Upper lobe of right lung (tissue), 1 donor: ENCODE measurements around the gene UFD1. TPM values are rescaled to one million over a fixed set of nuclear protein-coding genes. Genes with fewer than 3 reads are reported as not detected.

Experiments used
- ATAC-seq: fragments of 200-7000 bp; cut with Tn5 transposase; one replicate; pipeline ENCODE4 v1.9.1; 2020; ENCODE audit warnings: mild to moderate bottlenecking, moderate library complexity
- DNase-seq: peaks from one replicate; pipeline ENCODE4 v3.0.0-alpha.2; 2020
- H3K27ac ChIP-seq: fragments of 200-600 bp; one replicate; pipeline ENCODE4 v1.8.0; 2022
- H3K27me3 ChIP-seq: fragments of 200-600 bp; one replicate; pipeline ENCODE4 v1.8.0; 2022; ENCODE audit warnings: mild to moderate bottlenecking
- H3K36me3 ChIP-seq: fragments of 200-600 bp; one replicate; pipeline ENCODE4 v1.8.0; 2022
- H3K4me1 ChIP-seq: fragments of 200-600 bp; one replicate; pipeline ENCODE4 v1.8.0; 2022
- H3K4me3 ChIP-seq: fragments of 200-600 bp; one replicate; pipeline ENCODE4 v1.8.0; 2022; ENCODE audit warnings: mild to moderate bottlenecking
- H3K9me3 ChIP-seq: fragments of 200-600 bp; one replicate; pipeline ENCODE4 v1.8.0; 2022
- CTCF ChIP-seq: fragments of 200-600 bp; IDR thresholded peaks from one replicate; pipeline ENCODE4 v1.8.0; 2022; ENCODE audit warnings: antibody characterized with exemption
- intact Hi-C: fragments of 100-400 bp; cut with DNase I; formaldehyde crosslinking; loops from one replicate; pipeline ENCODE4 v1.11.0; 2022
- total RNA-seq: library from RNA; stranded (reverse); fragmentation: NEBNext Ultra II Directional; extraction: Animal tissue kit (Norgen Biotek cat#: 25700); gene quantifications from one replicate; pipeline ENCODE4 v1.2.1, GENCODE V29; 2021
- donor health status: DM: no; HTN: yes; CAD: no; lungs with severe emphysema.

Gene UFD1
- total RNA-seq, 1 donor from 2014 or later, result 43.1 TPM

GRCh38 chr22:19497245-19497644 lies 18.3 kb upstream of the UFD1 start:
- ATAC-seq, result peak; percentile 17
- TF ChIP-seq CTCF, result no peak
- Histone ChIP-seq H3K4me3 (no peak overlapping the region), H3K9me3 (no peaks in the 10 kb centered on the region), H3K27me3 (no peaks in the 10 kb centered on the region), H3K36me3 (no peaks in the 10 kb centered on the region), H3K27ac (no peak overlapping the region), H3K4me1 (no peaks in the 10 kb centered on the region)
- intact Hi-C loops, result no loop called here
- no peak for DNase-seq

- TF ChIP-seq CTCF, result no peak
- Histone ChIP-seq H3K27ac (no peak overlapping the region), H3K9me3 (no peaks in the 10 kb centered on the region), H3K4me3 (no peak overlapping the region), H3K36me3 (no peaks in the 10 kb centered on the region), H3K27me3 (no peaks in the 10 kb centered on the region), H3K4me1 (no peaks in the 10 kb centered on the region)
- DNase-seq, result no peak
- intact Hi-C loops, result no loop called here
- ATAC-seq, result no peak
These were observed 17.3 kb upstream of the UFD1 start for GRCh38 chr22:19496324-19496630.

- no peaks in the 10 kb centered on the region for H3K27me3 ChIP-seq
- ATAC-seq, result no peak
These were observed 16.8 kb upstream of the UFD1 start for GRCh38 chr22:19495562-19496323.

GRCh38 chr22:19494676-19495173 lies 15.7 kb upstream of the UFD1 start:
- no peak for TF ChIP-seq CTCF
- no peak for ATAC-seq
- H3K4me1 ChIP-seq, result no peaks in the 10 kb centered on the region
- intact Hi-C loops, result no loop called here
- no peaks in the 10 kb centered on the region for H3K27me3 ChIP-seq
- no peak for DNase-seq
- no peaks in the 10 kb centered on the region for H3K9me3 ChIP-seq
- H3K27ac ChIP-seq, result no peak overlapping the region
- H3K4me3 ChIP-seq, result no peak overlapping the region
- H3K36me3 ChIP-seq, result no peaks in the 10 kb centered on the region

More at GRCh38 chr22:19495562-19496323, 16.8 kb upstream of the UFD1 start:
- Histone ChIP-seq H3K9me3 (no peaks in the 10 kb centered on the region), H3K4me3 (no peak overlapping the region), H3K4me1 (no peaks in the 10 kb centered on the region), H3K27ac (no peak overlapping the region), H3K36me3 (no peaks in the 10 kb centered on the region)
- peak; percentile 30 for TF ChIP-seq CTCF
- DNase-seq, result no peak
- intact Hi-C loops, result no loop called here

GRCh38 chr22:19494001-19494560 lies 15.1 kb upstream of the UFD1 start:
- no peak for TF ChIP-seq CTCF
- Histone ChIP-seq H3K27ac (no peak overlapping the region), H3K4me1 (no peaks in the 10 kb centered on the region), H3K27me3 (no peaks in the 10 kb centered on the region), H3K36me3 (no peaks in the 10 kb centered on the region), H3K9me3 (no peaks in the 10 kb centered on the region), H3K4me3 (no peak overlapping the region)
- ATAC-seq, result no peak
- no peak for DNase-seq
- intact Hi-C loops, result no loop called here
